HL-60/S4 (cell line): ENCODE data around the gene ATP11A.
"Not testable (repeated sequence)": the region's sequence is repeated elsewhere in the genome, so short reads cannot be mapped to it uniquely, and the experiment has no call there.

Experiments used
- in situ Hi-C: fragments of 300-500 bp; cut with MboI; formaldehyde crosslinking; loops from 2 replicates; pipeline ENCODE4 v1.14.3; 2022; ENCODE audit warnings: low sequenced_read_pairs

The ATP11A gene

DNA sequence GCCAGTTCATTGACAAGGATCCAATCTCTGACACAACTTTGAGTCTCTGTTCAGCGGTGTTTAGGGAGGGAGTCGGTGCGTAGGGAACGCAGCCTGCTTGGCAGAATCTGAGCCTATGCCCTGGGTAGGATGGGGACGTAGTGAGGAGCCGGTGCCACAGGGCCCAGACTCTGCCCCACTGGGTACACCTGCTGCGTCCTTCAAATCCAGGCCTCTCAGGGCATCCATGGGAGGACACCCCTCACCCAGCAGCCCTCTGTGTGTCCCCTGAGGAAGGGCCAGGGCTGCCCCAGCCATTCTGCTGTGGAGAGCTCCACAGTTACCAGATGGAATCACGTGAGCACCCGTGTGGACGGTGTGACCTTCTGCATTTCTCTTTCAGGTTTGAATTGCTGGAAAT, 146.0 kb downstream of the ATP11A start:
- in situ Hi-C loops = no loop called here

DNA sequence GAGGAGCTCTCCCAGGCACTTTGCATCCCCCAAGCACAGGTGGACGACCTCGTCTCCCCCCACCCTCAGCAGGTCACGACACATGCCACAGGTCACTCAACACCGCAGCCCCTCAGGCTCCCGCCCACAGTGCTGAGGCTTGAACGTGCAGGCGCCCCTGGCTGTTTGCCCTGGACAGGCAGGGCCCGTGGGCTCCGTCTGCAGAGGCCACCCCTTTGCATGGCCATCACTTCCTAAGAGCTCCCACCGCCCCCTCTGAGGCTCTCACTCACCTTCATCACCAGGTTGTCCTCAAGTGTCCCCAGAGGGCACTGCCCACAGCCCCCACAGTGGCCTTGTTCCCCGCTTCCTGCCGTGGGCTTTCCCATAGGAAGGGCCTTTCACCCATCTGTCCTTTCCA, 147.1 kb downstream of the ATP11A start:
- in situ Hi-C loops = no loop called here

DNA sequence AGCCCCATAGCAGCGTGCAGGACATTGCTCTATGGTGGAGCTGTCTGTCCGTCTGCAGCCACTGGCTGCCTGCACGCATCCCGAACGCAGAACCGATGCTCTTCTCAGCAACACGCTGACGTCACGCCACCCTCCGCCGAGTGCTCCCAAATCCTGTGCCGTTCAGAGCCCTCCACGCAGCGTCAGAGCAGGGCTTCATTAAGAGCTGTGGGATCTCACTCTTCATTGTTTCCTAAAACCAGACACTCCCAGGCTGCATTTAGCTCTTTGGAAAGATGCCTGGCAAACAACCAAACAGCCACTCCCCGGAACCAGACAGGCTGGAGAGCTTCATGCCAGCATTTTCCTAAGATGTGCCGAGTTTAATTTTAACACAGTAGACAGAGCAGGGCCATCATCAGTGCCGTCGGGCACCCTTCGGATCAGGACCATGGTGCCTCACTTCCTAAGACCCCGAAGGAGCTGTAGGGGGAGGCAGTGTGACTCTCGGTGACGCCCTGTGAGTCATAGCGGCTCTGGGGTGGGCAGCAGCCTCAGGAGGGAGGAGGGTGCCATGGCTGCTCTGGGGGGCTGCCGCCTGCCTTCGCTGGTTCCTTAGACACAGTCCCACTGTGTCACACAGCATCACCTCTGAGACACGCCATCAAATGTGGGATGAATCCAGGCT, 147.7 kb downstream of the ATP11A start:
- in situ Hi-C loops = no loop called here

DNA sequence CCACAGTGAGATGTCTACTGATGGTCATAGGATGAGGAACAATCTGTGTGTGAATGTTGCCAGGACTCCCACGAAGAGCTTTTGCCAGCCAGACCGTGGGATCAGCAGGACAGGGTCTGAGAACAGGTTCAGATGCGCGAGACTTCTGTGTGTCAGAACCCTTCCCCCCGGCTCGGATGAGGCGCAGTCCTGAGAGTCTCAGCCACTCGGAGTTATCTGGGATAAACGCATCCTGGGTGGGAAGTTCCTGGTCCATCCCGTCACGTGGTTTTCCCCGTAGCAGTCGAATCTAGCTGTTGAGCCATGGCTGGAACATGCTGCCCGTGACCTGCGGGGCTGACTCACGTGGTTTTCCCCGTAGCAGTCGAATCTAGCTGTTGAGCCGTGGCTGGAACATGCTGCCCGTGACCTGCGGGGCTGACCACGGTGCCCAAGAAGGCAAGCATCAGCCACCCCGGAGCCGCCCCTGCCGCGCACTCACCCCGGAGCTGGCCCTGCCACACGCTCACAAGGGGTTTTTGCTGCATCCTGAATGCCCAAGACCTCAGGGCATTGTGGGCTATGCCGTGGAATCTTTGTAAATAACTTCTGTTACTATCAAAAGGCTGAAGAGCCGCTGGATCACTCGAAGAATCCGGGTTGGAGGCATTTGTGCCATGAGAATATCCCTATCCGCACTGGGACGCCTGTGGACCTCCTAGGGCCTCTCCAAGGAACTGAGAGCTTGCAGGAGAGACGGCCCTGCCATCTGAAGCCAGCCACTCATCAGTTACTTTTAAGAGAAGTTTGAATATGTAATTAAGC, 148.4 kb downstream of the ATP11A start:
- in situ Hi-C loops = no loop called here

DNA sequence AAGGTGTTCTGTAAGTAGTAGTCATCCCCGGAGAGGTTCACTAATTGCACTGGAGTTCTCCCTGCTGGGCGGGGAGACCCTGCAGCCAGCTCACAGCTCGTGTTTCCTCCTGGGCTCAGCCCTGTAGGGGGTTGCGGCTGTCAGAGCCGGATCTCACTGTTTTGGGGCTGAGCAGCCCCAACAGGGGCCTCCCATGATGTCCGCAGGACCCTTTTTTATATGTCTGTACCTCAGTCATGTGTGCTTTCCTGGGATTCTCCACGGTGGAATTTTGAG, 148.9 kb downstream of the ATP11A start:
- in situ Hi-C loops = no loop called here

DNA sequence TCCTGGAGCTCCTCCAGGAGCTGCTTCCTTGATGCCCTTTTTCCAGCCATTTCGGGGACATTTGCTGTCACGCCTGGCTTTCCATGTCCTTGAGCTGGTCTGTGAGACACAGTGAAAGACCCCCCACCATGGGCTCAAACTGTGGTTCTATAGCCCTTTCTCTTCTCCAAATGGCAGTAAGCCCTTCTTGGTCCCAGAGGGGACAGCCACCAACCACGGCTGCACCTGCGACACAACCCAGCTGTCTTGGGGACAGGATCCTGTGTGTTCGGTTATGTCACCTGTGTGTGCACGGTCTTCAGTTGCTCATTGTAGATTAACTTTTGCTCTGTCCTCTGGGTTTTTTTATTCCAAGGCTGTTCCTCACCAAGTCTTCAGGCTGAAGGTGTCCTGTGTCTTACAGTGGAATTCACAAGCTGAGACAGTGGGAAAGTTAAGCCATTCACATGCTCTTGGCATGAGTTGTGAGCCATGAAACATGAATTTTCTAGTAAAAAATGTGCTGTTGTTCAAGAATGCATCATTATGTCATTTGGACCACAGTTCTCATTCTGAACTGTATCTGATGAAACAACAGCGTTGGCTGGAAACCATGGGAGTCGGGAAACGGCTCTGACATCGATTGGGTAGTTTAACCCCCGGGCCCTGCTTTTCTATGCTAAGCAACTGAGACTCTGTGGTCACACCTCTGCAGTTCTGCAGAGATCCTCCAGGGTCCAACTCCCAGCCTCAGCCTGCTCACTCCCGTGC, 149.7 kb downstream of the ATP11A start:
- in situ Hi-C loops = no loop called here

DNA sequence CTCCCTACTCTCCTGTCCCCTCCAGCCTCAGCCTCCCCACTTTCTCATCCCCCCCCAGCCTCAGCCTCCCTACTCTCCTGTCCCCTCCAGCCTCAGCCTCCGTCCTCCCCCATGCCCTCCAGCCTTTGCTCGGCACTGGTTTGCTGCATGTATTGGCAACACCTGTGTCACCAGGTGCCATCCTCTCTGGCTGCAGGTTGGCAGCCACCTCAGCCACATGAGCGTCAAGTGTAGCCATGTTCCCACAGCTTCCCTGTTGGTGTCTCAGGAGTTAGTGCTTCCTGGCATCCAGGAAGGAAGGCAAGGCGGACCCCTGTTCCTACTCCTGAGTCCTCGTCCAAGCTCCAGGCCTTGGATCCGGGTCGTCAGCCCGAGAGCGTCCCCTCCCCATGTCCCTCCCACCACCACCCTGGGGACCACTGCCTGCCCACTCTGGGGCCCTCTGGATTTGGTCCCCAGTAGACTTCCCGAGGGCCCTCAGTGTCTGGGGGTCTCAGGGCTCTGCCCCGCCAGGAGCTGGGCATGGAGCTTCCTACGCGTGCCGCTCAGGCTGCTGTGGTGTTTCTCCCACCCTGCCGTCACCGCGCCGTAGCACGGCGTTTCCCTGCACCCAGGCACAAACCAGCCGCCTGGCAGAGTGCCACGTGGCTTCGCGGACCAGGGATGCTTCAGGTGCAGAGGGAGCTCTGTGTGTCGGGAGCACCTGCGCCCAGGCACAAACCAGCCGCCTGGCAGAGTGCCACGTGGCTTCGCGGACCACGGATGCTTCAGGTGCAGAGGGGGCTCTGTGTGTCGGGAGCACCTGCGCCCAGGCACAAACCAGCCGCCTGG, 150.8 kb downstream of the ATP11A start:
- in situ Hi-C loops = no loop called here

DNA sequence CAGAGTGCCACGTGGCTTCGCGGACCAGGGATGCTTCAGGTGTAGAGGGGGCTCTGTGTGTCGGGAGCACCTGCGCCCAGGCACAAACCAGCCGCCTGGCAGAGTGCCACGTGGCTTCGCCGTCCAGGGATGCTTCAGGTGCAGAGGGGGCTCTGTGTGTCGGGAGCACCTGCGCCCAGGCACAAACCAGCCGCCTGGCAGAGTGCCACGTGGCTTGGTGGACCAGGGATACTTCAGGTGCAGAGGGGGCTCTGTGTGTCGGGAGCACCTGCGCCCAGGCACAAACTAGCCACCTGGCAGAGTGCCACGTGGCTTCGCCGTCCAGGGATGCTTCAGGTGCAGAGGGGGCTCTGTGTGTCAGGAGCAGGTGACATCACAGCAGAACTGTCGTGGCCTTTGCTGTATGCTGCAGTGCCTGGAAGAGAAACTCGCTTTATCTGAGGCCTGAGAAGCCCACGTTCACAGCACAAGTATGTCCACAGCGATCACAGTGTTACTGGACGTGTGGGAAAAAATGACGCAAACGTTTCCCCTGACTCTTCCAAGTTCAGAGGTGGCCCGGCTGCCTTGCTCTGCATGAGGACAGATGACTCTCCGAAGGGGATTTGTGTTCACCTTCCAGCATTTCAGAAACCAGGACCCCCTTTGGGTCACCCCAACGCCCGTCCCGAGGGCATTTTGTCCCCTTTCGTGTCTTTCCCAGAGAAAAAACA, 151.6 kb downstream of the ATP11A start:
- in situ Hi-C loops = not testable (repeated sequence)

DNA sequence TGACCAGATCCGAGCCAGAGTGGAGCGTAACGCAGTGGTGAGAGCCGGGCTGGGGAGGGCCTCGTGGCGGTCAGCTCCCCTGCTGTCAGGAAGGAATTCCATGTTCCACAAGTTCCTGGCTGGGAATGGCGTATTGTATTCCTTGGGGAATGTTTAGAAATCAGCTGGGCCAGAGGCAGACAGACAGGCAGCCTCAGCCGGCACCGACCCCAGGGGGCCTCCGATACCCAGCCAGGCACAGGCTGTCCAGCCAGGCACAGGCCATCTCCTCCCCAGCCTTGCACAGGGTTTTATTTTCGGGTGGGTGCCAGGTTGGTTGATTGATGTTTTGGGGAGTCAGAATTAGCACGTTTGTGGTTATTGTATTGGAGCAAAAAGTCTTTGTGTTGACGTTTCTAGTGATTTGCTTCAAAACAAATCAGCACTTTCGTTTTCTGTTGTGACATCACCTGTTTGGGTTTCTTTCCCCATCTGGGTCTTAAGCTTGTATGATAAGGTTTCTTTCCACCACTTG, 152.6 kb downstream of the ATP11A start:
- in situ Hi-C loops = no loop called here

DNA sequence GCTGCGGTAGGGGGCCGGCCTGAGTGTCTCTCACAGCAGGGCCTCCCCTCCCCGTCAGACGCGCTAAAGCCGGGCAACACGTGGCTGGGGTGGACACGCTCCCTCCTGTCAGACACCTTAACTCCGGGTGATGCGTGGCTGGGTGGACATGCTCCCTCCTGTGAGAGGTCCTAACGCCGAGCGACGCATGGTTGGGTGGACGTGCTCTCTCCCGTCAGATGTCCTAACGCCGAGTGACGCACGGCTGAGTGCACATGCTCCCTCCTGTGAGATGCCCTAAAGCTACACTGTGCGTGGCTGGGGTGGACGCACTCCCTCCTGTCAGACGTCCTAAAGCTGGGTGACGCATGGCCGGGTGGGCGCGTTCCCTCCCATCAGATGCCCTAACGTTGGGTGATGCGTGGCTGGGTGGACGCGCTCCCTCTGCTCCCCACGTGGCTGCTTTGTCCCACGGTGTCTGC, 153.1 kb downstream of the ATP11A start:
- in situ Hi-C loops = no loop called here

DNA sequence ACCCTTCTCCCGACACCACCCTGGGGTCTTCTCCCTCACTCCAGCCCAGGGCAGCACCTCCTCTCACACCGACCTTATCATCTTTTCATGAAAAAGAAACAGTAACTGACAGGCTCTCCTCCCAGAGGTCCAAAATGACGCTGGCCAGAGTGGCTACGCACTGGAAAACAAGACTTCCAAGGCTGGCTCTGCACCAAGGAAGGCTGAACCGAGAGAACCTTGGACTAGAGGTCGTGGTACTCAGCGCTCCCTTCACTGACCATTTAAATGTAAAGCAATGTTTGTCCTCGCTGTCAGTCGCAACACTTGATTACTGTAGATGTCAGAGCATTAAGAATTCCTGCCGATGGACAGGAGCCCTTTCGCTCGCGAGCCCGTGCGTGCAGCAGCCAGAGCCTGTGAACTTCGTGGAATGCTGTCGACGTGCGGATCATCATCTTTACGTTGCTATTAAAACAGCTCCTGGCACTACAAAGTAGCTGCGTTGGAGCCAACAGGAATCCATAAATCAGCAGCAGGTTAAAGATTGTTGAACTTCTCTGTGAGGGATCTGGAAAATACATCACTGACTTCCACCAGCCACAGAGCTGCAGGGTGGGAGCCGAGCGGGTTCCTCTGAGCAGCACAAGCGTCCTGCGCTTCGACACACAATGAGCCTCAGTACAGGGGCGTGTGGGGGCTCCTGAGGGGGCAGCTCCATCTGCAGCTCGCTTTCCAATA, 153.7 kb downstream of the ATP11A start:
- in situ Hi-C loops = no loop called here

DNA sequence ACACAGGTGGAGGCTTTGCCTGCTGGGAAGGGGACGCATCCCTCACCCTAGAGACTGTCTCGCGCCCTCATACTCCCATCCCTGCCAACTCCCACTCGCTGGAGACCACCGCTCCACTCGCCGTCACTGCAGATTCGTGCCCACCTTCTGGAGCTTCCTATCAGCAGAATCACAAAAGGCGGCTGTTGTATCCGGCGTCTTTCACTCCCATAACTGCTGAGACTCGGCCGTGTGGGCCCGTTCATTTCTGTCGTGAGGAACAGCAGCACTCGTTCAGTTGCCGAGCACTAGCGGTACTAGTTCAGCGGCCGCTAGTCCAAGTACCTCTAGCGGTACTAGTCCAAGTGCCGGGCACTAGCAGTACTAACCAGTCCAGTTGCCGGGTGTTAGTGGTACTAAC, 154.6 kb downstream of the ATP11A start:
- in situ Hi-C loops = no loop called here

DNA sequence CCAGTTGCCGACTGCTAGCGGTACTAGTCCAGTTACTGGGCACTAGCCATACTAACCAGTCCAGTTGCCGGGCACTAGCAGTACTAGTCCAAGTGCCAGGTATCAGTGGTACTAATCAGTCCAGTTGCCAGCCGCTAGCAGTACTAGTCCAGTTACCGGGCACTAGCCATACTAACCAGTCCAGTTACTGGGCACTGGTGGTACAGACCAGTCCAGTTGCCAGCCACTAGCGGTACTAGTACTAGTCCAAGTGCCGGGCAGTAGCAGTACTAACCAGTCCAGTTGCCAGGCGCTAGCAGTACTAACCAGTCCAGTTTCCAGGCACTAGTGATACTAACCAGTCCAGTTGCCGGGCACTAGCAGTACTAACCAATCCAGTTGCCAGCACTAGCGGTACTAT, 155.0 kb downstream of the ATP11A start:
- in situ Hi-C loops = no loop called here

DNA sequence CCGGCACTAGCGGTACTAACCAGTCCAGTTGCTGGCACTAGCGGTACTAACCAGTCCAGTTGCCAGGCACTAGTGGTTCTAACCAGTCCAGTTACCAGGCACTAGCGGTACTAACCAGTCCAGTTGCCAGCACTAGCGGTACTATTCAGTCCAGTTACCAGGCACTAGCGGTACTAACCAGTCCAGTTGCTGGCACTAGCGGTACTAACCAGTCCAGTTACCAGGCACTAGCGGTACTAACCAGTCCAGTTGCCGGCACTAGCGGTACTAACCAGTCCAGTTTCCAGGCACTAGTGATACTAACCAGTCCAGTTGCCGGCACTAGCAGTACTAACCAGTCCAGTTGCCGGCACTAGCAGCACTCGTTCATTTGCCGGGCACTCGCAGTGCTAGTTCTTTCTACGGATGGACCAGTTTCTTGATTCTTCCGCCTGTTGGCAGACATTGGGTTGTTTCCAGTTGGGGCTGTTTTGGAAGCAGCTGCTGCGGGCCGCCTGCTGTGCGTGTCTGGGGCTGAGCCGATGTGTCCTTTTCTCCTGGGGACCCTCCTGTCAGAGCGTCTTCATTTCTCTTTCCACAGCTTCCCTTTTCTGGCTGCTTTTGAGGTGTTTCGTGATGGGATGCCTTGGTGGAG, 155.8 kb downstream of the ATP11A start:
- in situ Hi-C loops = no loop called here

DNA sequence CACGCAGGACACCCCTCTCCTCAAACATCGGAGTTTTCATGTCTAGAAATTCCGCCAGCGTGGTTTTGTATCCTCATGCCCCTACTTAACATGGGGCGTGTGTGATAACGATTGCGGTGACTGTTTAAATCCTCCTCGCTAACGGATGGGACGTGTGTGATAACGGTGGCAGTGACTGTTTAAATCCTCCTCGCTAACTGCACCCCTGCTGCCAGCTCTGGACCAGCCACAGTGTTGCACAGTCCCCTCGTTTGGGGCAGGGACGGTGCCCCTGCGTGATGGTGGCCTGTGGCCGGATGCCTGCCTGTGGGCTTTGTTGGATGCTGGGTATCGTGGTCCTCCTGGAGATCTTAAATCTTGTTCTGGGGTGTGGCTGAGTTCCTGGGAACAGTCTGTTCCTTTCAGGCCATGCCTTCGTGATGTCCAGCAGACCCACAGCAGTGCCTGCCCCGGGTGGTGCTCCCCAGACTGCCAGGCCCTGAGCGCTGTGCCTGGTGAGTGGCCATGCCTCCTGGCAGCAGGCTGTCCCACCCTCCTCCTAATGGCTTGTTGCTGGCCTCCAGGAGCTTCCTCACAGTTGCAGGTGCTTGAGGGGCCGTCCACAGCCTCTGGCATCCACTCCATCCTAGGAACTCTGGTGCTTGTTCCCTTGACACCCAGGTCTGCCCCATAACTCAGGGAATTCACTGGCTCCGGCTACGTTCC, 156.7 kb downstream of the ATP11A start:
- in situ Hi-C loops = no loop called here

DNA sequence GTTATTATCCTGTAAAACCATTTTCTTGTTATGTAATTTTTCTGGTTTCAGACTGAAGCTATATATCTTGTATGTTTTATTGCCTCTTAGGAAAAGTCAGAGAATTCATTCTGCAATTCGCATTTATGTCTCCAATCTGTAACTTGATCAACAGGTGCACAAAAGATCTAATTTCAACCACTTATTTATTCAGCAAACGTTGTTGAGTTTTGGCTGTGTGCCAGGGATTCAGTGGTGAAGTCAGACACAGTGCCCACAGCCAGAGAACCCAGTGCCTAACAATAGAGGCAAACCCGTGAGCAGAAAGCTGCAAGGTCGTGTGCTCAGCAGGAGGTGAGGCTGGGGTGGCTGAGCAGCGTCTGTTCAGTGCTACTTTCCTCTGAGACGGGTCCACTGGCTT, 159.7 kb downstream of the ATP11A start:
- in situ Hi-C loops = no loop called here

DNA sequence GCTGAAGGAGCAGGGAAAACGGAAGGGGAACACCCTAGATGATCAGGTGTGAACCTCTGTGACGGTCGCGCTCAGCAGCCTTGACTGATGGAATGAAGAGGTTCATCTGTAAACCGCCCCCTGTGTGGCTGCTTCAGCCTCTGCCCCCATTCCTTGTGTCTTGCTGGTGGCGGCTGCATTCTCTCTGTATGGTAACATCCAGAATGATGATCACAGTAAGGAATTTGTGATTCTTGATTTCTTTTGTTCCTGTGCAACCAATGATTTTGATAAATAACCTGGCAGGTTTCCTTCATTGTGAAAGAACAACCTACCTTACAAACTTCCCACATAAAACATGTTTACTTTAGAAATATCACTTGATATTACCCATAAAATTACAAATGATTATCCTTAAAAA, 160.4 kb downstream of the ATP11A start:
- in situ Hi-C loops = no loop called here
